Measurements from ENCODE around the gene COMMD7. TPM values are rescaled to one million over a fixed set of nuclear protein-coding genes. Genes with fewer than 3 reads are reported as not detected.

COMMD7 gene
- 16.1 and 17.2 TPM in 2 replicates for total RNA-seq

GRCh38 chr20:32743237-32744112 lies at the start of gene COMMD7:
Gene COMMD7 (minus strand): TSS chr20:32743467. CDS start chr20:32743391, 76 bp downstream.

GRCh38 chr20:32761831-32762753 lies 18.8 kb upstream of the COMMD7 start, which contains the start of gene DNMT3B:
Gene DNMT3B (plus strand): TSS chr20:32762385. CDS start chr20:32780324, 17,939 bp downstream.

Other genes starting within 250 kb of the COMMD7 start
- gene NOL4L, start 158.1 kb downstream of the COMMD7 start, total RNA-seq = 1.0 and 4.4 TPM in 2 replicates
- under 0.01 TPM in 1 of 2 replicates, not detected in the other for gene C20orf203, start 69.5 kb downstream of the COMMD7 start, total RNA-seq
- 0.68 and 1.5 TPM in 2 replicates for gene DNMT3B, start 18.9 kb upstream of the COMMD7 start, total RNA-seq
- 86.5 and 96.9 TPM in 2 replicates for gene MAPRE1, start 76.5 kb upstream of the COMMD7 start, total RNA-seq
- gene EFCAB8, start 115.5 kb upstream of the COMMD7 start, total RNA-seq = 0.36 and 0.68 TPM in 2 replicates

Measured in nasal cavity respiratory epithelium epithelial cell of viscerocranial mucosa (primary cell).